ENCODE results near the gene EYS.

GRCh38 chr6:64547594-64548268 lies 1159.3 kb downstream of the EYS start:
- no peak for TF ChIP-seq CTCF (IDR thresholded peaks at IDR 0.05; ENCODE audit: low read depth, low read length, poor library complexity, severe bottlenecking)
- TF ChIP-seq EZH2phosphoT487 (IDR thresholded peaks at IDR 0.05; ENCODE audit: borderline replicate concordance, low read length), result no peak
